KMS-11 (cell line): ENCODE data around the gene TMPRSS9.
A peak's percentile ranks its signal among the peaks of the same experiment; 100 is the strongest.
"Not testable (repeated sequence)": the region's sequence is repeated elsewhere in the genome, so short reads cannot be mapped to it uniquely, and the experiment has no call there.

Experiments
- H2AFZ ChIP-seq: fragments of 200-600 bp; sonication (generic); 2 replicates; pipeline ENCODE4 v1.6.1; 2016; ENCODE audit warnings: antibody characterized with exemption, mixed run types, low read depth
- H3K27ac ChIP-seq: fragments of 200-600 bp; sonication (generic); 2 replicates; pipeline ENCODE4 v1.6.1; 2016; ENCODE audit warnings: mild to moderate bottlenecking, mixed run types
- H3K27me3 ChIP-seq: fragments of 200-600 bp; sonication (generic); 2 replicates; pipeline ENCODE4 v1.6.1; 2017; ENCODE audit warnings: mild to moderate bottlenecking, low read depth, mixed run types, moderate library complexity; ENCODE audit not compliant: insufficient read depth
- H3K36me3 ChIP-seq: fragments of 200-600 bp; sonication (generic); 2 replicates; pipeline ENCODE4 v1.6.1; 2017; ENCODE audit warnings: mild to moderate bottlenecking, mixed run types; ENCODE audit not compliant: insufficient read depth
- H3K4me1 ChIP-seq: fragments of 200-600 bp; sonication (generic); 2 replicates; pipeline ENCODE4 v1.6.1; 2016; ENCODE audit warnings: mild to moderate bottlenecking, low read depth, mixed run types; ENCODE audit not compliant: poor library complexity, severe bottlenecking
- H3K4me2 ChIP-seq: fragments of 200-600 bp; sonication (generic); 2 replicates; pipeline ENCODE4 v1.7.0; 2016; ENCODE audit warnings: mild to moderate bottlenecking, mixed run types
- H3K4me3 ChIP-seq: fragments of 200-600 bp; sonication (generic); IDR thresholded peaks from 2 replicates; pipeline ENCODE4 v1.6.1; 2017; ENCODE audit warnings: low read depth, low read length, mixed read lengths; ENCODE audit not compliant: insufficient read depth
- H3K79me2 ChIP-seq: fragments of 200-600 bp; sonication (generic); 2 replicates; pipeline ENCODE4 v1.6.1; 2016; ENCODE audit warnings: low read depth, mixed run types; ENCODE audit not compliant: insufficient read depth
- H3K9ac ChIP-seq: fragments of 200-600 bp; sonication (generic); 2 replicates; pipeline ENCODE4 v1.6.1; 2016; ENCODE audit warnings: mild to moderate bottlenecking, mixed run types
- H4K20me1 ChIP-seq: fragments of 200-600 bp; sonication (generic); 2 replicates; pipeline ENCODE4 v1.6.1; 2016; ENCODE audit warnings: mild to moderate bottlenecking, mixed run types; ENCODE audit not compliant: insufficient read depth
- CTCF ChIP-seq: fragments of 200-600 bp; sonication (generic); conservative IDR thresholded peaks from 2 replicates; pipeline ENCODE4 v1.6.1; 2017; ENCODE audit warnings: low read depth, mild to moderate bottlenecking, antibody characterized with exemption, low read length, moderate library complexity, mixed read lengths

TMPRSS9 gene

GRCh38 chr19:2455851-2456570 is 95.9 kb downstream of the TMPRSS9 start:
- peak overlapping the region; percentile 58 for H3K27ac ChIP-seq
- peaks cover 50% of the 10 kb centered on the region for H3K79me2 ChIP-seq
- H2AFZ ChIP-seq: peak overlapping the region; percentile 30; the same call in 1 of the 2 replicates
- H3K27me3 ChIP-seq: no peaks in the 10 kb centered on the region
- TF ChIP-seq CTCF: no peak
- H3K4me2 ChIP-seq: peak overlapping the region; percentile 88
- H3K9ac ChIP-seq: peak overlapping the region; percentile 91
- no peak overlapping the region for H3K4me3 ChIP-seq
- H3K36me3 ChIP-seq: no peaks in the 10 kb centered on the region
- H3K4me1 ChIP-seq: peaks cover 23% of the 10 kb centered on the region
- H4K20me1 ChIP-seq: no peaks in the 10 kb centered on the region; the same call in 1 of the 2 replicates

- peak overlapping the region; percentile 49 for H3K9ac ChIP-seq
- H3K27ac ChIP-seq: peak overlapping the region; percentile 67
- H3K36me3 ChIP-seq: no peaks in the 10 kb centered on the region
- H4K20me1 ChIP-seq: no peaks in the 10 kb centered on the region; the same call in 1 of the 2 replicates
- peaks cover 37% of the 10 kb centered on the region for H3K79me2 ChIP-seq
- no peak for TF ChIP-seq CTCF
- H3K4me2 ChIP-seq: peak overlapping the region; percentile 80
- no peak overlapping the region for H3K4me3 ChIP-seq
- peak overlapping the region; percentile 93; the same call in 1 of the 2 replicates for H2AFZ ChIP-seq
- peaks cover 23% of the 10 kb centered on the region for H3K4me1 ChIP-seq
- H3K27me3 ChIP-seq: no peaks in the 10 kb centered on the region
These were observed 97.5 kb downstream of the TMPRSS9 start for GRCh38 chr19:2457394-2458037.

GRCh38 chr19:2458054-2458453 is 98.0 kb downstream of the TMPRSS9 start:
- Histone ChIP-seq H3K9ac (no peak overlapping the region), H3K27ac (no peak overlapping the region), H3K36me3 (no peaks in the 10 kb centered on the region), H3K4me3 (no peak overlapping the region), H3K4me2 (no peak overlapping the region), H3K27me3 (no peaks in the 10 kb centered on the region), H4K20me1 (no peaks in the 10 kb centered on the region; the same call in 1 of the 2 replicates), H2AFZ (no peak overlapping the region), H3K79me2 (peaks cover 36% of the 10 kb centered on the region), H3K4me1 (peaks cover 23% of the 10 kb centered on the region)
- TF ChIP-seq CTCF: no peak

- H4K20me1 ChIP-seq, H3K27me3 ChIP-seq, H3K27ac ChIP-seq, H2AFZ ChIP-seq, H3K4me2 ChIP-seq, H3K36me3 ChIP-seq, H3K9ac ChIP-seq, H3K4me3 ChIP-seq: not testable (repeated sequence)
- peaks cover 25% of the 10 kb centered on the region for H3K4me1 ChIP-seq
- H3K79me2 ChIP-seq: peaks cover 28% of the 10 kb centered on the region
These were observed 98.7 kb downstream of the TMPRSS9 start for GRCh38 chr19:2458776-2459175.

GRCh38 chr19:2460245-2460644 is 100.2 kb downstream of the TMPRSS9 start:
- Histone ChIP-seq H4K20me1 (no peaks in the 10 kb centered on the region; the same call in 1 of the 2 replicates), H3K9ac (no peak overlapping the region), H3K36me3 (no peaks in the 10 kb centered on the region), H3K4me1 (peaks cover 27% of the 10 kb centered on the region), H3K27me3 (no peaks in the 10 kb centered on the region), H3K79me2 (peaks cover 14% of the 10 kb centered on the region), H3K4me2 (no peak overlapping the region), H3K27ac (no peak overlapping the region), H3K4me3 (no peak overlapping the region), H2AFZ (no peak overlapping the region)
- no peak for TF ChIP-seq CTCF
